ENCODE measurements around the gene PRKCA. TPM values are rescaled to one million over a fixed set of nuclear protein-coding genes. Genes with fewer than 3 reads are reported as not detected.

PRKCA gene
- total RNA-seq, 2 donors from 2014 or later = 6.4 to 7.7 TPM

- peak; percentile 68 to 70 for ATAC-seq
- DNase-seq = no peak
Observed at GRCh38 chr17:66849851-66850580, 547.6 kb downstream of the PRKCA start.

GRCh38 chr17:66850692-66851091 lies 548.3 kb downstream of the PRKCA start:
- ATAC-seq = no peak
- no peak for DNase-seq
- intact Hi-C loops (cut with DNase I) = no loop called here

More at GRCh38 chr17:66849851-66850580, 547.6 kb downstream of the PRKCA start:
- intact Hi-C loops (cut with DNase I) = no loop called here

GRCh38 chr17:66855204-66855603 lies 552.8 kb downstream of the PRKCA start:
- ATAC-seq = no peak
- intact Hi-C loops (cut with DNase I) = no loop called here
- DNase-seq = no peak

- peak; percentile 21 to 41 for ATAC-seq
- intact Hi-C loops (cut with DNase I) = no loop called here
- no peak for DNase-seq
Observed at GRCh38 chr17:66858226-66859083, 556.0 kb downstream of the PRKCA start.

GRCh38 chr17:66859353-66859752 lies 556.9 kb downstream of the PRKCA start:
- DNase-seq (no peak), ATAC-seq (no peak)
- intact Hi-C loops (cut with DNase I) = no loop called here

GRCh38 chr17:66860204-66860603 lies 557.8 kb downstream of the PRKCA start:
- DNase-seq (no peak), ATAC-seq (no peak)
- intact Hi-C loops (cut with DNase I) = no loop called here

Small RNAs within 50 kb of the gene (microRNA-seq; reads per million reads assigned to microRNA genes)
- 0 reads per million in 2 donors for gene MIR634

Other genes with a start within 250 kb of the PRKCA start
- gene CEP112, start 110.5 kb upstream of the PRKCA start, total RNA-seq = 10 to 100 TPM; 18.9 to 21.0 TPM
- gene APOH, start 73.2 kb upstream of the PRKCA start, total RNA-seq = under 1 TPM; 0.32 to 0.34 TPM

Measured in left cardiac atrium (tissue), 4 donors.